GM18861 (cell line): ENCODE data around the gene CISD3.
"Not testable (repeated sequence)": the region's sequence is repeated elsewhere in the genome, so short reads cannot be mapped to it uniquely, and the experiment has no call there.

ENCODE experiments used
- ATAC-seq: cut with Tn5 transposase; IDR thresholded peaks from one replicate; pipeline ENCODE4 v1.9.1; 2021; ENCODE audit not compliant: unreplicated experiment

CISD3 gene

DNA sequence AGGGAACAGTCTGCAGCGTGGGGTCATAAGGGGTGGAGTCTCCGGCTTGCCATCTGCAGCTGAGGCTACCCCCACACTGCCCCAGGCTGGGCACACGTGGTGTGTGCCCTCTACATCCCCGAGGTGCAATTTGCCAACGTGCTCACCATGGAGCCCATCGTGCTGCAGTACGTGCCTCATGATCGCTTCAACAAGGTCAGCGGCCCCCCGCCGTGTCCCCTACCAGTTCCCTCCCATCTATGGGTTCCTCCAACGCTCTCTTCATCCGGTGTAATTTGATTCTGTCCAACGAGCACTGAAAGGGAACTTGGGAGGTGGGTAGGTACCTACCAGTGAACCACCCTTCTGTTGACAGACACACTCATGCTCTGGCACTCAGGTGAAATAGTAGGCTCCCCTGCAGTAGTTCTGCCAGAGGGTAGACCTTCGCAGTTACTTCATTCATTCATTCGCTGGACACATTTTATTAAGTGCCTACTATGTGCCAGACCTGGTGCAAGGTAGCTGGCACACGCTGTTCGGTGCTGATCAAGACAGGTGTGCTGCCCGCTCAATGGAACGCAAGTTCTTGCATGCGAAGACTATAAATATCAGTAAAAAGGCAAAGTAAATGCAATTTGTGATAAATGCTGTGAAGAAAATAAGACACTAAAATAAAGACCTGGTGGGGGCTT lies 22.3 kb upstream of the CISD3 start:
- ATAC-seq, result no peak

DNA sequence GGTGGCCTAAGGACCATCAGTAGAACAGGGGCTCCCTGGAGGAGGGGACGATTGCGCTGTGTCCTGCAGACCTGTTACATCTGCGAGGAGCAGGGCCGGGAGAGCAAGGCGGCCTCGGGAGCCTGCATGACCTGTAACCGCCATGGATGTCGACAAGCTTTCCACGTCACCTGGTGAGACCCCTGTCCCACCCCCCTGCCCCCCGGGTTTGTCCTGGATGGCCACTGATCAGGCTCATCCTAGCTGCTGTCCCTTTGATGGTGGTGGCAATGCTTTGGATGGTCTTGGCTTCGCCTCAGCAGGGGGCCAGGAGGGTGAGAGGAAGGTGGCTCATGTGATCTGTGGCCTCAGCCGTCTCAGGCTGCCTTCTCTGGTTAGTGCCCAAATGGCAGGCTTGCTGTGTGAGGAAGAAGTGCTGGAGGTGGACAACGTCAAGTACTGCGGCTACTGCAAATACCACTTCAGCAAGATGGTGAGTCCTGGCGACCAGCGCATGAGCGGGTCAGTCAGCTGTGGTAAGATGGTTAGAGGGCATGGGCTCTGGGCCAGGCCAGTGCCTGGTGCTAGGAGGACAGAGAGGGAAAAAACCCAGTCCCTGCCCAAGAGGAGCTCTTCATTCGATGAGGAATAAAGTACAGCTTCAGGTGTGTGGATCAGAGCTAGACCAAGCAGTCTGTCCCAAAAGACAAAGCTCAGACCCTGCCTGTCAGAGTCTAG lies 20.9 kb upstream of the CISD3 start:
- no peak for ATAC-seq

DNA sequence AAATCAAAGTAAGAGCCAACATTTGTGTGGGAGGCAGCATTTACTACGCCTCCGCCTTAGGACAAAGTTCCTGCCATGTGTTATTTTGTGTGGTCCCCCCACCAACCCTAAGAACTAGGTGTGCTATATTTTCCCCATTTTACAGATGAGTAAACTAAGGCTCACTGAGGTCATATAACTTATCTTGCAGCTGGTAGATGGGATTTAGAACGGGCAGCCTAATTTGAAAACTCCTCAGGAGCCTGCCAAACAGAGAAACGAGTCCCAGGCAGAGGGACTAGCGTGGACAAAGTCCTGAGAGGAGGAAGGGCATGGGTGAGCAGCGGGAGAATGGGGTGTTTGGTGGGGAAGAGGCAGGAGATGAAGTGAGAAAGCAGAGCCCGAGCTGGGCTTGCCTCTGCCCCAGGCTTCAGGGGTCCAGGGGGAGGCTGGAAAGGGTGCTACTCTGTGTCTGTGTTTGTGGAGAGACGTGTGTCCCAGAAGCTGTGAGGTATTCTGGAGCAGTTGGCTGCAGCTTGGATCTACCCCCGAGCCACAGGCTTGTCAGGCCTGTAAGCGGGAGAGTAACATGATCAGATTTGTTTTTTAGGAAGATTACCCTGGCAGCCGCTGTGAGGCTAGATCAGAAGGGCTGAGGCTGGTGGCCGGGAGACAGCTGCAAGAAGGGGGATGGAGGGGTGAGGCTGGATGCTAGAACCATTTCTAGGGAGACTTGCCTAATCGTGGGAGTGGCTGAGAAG lies 20.1 kb upstream of the CISD3 start:
- ATAC-seq, result no peak

DNA sequence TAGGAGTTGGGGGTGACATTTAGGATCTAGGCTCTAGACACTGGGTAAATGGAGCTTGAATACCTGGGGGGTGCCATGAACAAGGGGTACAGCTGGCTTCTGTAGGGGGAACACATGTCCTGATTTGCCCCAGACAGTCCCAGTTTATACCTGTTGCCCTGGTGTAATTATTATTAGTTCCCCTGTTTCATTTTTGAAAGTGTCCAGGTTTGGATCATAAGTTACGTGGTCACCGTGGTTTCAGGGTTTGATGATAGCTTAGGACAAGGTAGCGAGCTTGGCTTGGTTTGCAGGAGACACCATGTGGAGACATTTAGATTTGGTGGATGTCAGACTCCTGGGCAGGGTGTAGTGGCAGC lies 19.6 kb upstream of the CISD3 start:
- no peak for ATAC-seq

DNA sequence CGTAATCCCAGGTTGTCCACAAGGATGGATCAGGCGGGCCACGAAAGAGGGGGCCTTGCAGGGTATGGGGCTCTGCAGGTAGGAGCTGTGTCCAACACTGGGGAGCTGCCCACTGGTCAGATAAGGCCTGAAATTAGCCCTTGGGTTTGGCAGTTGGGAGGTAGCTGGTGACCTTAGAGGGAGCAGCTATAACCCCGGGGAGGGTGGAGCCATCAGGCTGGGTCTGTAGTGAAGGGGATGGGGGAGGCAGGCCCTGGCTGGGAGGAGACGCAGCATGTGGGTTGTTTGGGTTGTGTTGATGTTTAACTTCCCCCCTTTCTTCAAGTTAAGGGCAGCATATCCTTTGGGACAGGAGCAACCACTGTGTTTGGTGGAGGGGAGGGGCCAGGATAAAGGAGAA lies 19.2 kb upstream of the CISD3 start:
- no peak for ATAC-seq

DNA sequence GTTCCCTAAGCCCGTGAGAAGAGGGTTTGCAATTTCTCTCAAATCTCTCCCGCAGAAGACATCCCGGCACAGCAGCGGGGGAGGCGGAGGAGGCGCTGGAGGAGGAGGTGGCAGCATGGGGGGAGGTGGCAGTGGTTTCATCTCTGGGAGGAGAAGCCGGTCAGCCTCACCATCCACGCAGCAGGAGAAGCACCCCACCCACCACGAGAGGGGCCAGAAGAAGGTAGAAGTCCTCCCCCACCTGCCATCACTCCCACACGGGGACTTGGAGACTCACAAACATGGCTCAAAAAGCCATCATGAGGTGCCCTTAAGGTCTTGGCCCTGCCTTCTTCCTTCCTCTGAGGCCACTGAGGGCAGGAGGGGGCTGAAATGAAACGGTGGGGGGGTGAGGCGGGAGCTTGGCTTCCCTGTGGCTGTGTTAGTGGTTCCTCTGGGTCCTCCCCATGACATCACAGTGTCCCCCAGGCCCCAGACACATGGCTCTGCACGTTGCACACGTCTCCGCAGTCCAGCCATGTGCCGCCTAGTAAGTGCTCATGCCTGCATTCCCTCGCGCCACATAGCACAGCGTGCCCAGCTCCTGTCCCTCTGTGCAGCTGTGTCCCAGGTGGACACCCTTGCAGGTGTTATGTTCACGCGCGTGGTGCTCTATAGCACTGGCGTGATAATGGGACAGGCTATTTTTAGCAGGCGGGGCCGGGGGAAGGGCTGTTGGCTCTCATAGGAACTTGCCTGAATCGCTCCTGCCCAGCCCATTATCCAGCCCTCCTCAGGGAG lies 18.2 kb upstream of the CISD3 start:
- no peak for ATAC-seq

DNA sequence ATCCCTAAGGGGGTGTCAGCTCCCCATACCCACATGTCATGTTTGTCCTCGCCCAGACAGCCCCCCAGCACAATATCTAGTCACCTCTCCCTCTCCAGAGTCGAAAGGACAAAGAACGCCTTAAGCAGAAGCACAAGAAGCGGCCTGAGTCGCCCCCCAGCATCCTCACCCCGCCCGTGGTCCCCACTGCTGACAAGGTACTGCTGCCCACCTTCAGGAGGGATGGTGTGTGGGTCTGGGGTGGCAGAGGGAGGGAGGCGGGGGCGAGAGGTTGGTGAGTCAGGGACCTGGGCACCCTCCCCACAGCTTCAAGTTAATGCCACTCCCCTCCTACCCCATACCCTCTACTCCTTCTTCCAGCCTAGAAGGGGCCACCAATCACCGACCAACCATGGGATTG lies 17.5 kb upstream of the CISD3 start:
- ATAC-seq, result no peak

DNA sequence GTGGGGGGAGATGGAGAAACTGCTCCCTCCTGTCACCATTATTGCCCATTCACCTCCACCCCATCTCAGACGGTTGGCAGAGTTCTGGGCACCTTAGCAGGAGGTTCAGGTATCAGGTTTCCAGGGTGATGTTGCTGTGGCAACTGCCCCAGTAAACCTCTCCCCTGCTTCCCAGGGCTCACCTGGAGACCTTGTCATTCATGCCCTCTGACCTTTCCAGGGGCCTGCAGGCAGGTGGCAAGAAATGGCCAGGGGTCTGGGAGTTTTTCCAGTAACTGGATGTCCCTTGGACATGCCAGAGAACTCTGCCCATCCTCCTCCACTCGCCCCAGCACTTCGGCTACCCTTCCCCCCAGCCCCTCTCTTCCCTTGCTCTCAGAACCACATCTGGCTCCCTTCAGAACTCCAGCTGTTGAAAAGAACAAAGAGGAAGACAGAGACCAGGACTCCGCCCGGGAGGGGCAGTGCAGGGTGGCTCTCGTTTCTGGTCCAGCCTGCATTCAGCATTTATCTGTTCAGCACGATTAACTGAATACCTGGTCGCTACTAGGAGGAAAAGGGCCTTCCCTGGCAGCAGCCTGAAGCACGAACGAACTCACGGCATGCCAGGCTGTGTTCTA lies 16.6 kb upstream of the CISD3 start:
- ATAC-seq, result no peak

DNA sequence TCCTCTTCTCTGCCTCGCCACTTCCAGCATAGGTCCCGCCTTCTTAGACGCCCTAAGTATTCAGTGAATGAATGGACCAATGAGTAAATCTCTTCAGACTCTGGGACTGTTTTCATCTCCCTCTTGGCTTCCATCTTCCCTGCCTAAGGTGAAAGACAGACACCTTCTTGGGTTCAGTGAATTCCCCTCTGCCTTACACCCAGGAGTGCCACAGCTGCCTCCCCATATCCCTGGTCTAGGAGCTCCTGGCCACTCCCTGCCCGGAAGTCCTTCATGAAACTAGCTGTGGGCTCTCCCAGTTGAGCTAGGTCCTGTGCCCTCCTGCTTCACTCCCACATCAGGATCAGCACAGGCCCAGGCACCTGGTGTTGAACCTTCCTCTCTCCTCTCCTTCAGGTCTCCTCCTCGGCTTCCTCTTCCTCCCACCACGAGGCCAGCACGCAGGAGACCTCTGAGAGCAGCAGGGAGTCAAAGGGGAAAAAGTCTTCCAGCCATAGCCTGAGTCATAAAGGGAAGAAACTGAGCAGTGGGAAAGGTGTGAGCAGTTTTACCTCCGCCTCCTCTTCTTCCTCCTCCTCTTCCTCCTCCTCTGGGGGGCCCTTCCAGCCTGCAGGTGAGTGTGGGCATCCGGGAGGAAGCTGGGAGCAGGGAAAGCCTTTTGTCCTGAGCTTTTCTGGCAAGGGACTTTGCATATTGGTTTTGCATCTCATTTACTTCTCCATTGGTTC lies 14.8 kb upstream of the CISD3 start:
- no peak for ATAC-seq

DNA sequence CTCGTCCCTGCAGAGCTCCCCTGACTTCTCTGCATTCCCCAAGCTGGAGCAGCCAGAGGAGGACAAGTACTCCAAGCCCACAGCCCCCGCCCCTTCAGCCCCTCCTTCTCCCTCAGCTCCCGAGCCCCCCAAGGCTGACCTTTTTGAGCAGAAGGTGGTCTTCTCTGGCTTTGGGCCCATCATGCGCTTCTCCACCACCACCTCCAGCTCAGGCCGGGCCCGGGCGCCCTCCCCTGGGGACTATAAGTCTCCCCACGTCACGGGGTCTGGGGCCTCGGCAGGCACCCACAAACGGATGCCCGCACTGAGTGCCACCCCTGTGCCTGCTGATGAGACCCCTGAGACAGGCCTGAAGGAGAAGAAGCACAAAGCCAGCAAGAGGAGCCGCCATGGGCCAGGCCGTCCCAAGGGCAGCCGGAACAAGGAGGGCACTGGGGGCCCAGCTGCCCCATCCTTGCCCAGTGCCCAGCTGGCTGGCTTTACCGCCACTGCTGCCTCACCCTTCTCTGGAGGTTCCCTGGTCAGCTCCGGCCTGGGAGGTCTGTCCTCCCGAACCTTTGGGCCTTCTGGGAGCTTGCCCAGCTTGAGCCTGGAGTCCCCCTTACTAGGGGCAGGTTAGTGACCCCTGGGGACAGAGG lies 13.7 kb upstream of the CISD3 start:
- ATAC-seq, result no peak

DNA sequence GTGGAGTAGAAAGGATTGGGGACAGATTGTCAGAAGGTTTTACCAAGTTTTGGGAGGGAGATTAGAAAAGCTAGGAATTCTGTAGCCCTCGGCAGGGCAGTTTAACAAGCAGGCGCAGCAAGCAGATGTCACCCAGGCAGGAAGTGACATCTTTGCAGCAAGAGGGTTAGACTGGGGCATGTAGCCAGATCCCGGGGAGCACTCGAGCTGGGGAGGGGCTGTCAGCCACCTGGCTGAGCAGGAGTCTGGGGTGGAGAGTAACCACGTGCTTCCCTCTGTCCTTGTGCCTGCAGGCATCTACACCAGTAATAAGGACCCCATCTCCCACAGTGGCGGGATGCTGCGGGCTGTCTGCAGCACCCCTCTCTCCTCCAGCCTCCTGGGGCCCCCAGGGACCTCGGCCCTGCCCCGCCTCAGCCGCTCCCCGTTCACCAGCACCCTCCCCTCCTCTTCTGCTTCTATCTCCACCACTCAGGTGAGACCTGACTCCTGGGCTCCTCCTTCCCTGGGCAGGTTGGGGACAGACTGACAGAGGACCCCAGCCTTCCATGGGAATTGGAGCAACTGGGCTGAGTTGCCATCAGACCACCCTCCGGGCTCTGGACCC lies 12.9 kb upstream of the CISD3 start:
- no peak for ATAC-seq

DNA sequence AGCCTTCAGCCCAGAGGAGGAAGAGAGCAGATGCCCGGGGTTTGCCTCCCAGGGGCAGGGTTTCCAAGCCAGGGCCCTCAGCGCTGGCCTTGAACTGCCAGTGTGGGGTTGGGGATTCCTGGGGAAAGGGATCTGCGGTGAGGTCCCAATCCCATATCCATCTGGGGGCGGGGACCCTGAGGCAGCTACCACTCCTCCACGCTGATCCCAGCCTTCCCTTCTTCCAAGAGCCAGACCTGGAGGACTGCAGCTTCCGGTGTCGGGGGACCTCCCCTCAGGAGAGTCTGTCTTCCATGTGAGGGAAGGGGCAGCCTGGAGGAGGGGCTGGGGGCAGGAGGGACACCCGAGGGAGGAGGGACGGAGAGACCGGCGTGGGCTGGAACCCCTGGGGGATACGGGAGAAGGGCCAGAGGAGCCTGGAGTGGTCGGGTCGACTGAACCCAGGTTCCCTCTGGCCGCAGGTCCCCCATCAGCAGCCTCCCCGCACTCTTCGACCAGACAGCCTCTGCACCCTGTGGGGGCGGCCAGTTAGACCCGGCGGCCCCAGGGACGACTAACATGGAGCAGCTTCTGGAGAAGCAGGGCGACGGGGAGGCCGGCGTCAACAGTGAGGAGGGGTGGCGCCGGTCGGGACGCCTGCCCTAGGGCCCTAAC lies 10.7 kb upstream of the CISD3 start:
- ATAC-seq, result no peak

DNA sequence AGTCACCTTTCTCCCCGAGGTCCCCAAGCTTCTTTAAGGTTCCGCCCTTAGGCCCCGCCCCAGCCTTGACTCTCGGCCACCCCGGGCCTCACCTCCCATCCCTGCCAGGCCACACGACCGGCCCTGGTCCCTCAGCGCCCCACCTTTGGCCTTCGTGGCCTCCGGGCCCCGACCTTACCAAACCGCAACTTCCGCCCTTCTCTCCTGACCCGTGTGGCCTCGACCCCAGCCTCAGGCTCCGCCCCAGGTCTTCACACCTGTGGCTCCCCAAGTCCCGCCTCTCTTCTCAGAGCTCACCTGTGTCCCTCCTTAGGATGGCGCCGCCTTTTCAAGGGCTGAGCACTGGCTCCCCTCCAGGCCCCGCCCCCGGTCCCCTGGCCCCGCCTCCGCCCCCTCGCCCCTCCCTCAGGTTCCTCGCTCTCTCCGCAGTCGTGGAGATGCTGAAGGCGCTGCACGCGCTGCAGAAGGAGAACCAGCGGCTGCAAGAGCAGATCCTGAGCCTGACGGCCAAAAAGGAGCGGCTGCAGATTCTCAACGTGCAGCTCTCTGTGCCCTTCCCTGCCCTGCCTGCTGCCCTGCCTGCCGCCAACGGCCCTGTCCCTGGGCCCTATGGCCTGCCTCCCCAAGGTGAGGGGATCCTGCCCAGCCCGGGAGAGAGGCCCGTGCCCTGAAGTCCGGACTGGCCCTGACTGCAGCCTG lies 10.0 kb upstream of the CISD3 start:
- ATAC-seq, result no peak

DNA sequence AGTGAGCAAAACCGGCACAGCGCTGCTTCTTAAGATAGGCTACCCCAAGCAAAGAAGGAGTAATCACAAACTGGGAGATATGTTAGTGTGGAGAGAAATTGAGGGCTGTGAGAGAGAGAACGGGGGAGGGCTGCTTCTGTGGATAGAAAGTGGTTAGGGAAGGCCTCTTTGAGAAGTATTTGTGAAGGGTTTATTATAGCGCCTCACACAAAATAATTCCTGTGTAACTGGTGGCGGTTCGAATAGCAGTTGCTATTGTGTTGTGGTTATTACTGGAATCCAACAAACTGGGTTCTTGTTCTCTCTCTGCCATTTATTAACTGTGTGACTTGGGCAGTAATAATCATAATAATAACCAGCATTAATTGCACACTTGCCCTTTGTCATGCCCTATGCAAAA lies 9.2 kb upstream of the CISD3 start:
- no peak for ATAC-seq

DNA sequence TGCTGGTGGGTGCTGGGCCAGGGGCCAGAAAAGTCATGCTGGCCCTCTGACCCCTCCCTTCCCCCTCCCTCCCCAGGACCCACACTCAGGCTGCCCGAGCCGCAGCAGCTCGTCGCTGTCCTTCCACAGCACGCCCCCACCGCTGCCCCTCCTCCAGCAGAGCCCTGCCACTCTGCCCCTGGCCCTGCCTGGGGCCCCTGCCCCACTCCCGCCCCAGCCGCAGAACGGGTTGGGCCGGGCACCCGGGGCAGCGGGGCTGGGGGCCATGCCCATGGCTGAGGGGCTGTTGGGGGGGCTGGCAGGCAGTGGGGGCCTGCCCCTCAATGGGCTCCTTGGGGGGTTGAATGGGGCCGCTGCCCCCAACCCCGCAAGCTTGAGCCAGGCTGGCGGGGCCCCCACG lies 8.3 kb upstream of the CISD3 start:
- no peak for ATAC-seq

DNA sequence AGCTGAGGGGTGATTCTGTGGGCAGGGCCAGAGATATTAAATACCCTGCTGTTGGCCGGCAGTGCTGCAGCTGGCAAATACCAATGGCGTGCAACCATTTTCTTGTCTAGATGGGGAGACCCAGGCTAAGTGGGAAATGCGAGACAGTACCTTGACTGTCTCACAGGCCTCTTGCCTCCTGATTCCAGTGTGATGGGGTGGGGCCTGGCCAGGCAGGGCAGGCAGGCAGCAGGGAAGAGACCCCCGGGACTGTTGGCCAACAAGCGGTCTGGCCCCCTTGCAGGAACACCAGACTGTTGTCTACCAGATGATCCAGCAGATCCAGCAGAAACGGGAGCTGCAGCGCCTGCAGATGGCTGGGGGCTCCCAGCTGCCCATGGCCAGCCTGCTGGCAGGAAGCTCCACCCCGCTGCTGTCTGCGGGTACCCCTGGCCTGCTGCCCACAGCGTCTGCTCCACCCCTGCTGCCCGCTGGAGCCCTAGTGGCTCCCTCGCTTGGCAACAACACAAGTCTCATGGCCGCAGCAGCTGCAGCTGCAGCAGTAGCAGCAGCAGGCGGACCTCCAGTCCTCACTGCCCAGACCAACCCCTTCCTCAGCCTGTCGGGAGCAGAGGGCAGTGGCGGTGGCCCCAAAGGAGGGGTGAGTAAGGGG lies 5.7 kb upstream of the CISD3 start:
- ATAC-seq, result no peak

DNA sequence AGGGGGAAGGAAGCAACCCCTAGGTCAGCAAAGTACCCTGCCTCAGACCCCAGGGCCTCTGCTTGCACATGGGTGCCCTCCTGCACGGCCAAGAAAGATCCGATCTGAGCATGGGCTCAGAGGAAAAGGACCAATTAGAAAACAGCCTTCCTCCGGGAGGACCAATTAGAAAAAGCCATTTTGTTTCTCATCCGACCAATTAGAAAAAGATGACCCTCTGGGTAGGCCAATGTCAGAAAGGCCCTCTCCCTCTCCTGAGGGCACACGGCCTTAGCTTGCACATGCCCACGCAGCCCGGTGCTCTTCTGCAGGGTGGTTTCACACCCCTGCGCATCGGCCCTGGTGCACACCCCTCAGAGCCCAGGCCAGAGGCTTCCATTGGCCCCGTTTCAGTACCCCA lies 5.1 kb upstream of the CISD3 start:
- no peak for ATAC-seq

DNA sequence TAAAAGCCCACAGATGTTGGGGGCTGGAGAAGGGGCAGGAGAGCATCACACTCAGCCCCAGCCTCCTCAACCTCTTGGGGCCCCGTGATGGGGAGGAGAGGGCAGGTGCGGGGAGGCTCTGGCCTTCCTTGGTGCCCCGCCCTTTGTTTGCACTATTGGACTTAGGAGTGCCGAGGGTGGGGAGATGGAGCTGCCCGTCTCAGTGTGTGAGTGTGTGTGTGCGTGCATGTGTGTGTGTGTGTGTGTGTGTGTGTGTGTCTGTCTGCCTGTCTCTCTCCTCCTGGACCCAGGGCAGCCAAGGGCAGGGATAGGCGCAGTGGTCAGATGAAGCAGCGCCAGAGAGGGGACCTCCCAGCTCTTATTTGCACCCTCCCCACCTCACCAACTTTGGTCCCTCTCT lies 4.0 kb upstream of the CISD3 start:
- not testable (repeated sequence) for ATAC-seq
